IPS-NIHi11 (cell line): ENCODE data around the gene SLC17A3.

Source experiments
- DNase-seq: peaks from one replicate; pipeline ENCODE4 v3.0.0; 2012; ENCODE audit warnings: mixed read lengths, low spot score

The SLC17A3 gene

DNA sequence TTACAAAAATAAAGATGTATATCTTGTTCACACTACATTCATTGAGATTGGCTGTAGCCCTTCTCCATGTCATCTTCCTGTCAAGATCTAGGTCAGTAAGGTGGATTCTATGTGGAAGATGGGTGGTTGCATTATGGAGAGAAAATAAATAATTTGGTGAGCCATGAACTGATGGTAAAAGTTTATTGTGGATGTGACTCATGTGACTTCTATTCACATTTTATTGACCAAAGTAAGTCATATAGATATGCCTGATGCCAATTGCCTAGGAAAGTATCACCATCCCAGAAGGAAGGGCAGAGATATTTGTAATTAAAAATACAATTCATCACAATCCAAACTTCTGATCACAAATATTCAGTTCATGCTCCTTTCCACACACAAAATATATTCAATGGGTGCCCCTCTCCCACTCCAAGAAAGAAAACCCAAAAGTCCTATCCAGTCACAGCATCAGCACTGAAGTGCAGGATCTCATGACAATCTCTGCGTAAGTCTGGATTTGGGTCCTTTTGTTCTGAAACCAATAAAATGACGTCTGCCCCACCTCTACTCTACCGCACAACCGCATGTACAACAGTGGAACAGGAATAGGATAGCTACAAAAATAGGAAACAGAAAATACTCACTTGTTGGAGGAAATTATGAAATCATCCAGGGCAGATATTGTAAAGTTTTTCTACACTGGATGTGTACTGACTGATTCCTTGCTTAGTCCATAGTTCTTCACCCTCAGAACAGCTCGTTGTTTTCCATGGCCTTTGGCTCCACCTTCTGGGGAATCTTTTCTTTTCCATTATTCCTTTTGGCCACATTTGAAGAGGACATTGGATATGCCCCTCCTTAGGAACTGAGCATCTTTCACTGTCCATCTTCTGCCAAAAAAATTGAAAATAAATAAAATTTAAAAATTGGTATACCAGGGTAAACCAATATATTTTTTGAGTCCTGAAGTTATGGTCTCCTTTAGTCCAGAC is 16.1 kb upstream of the SLC17A3 start:
- peak; percentile 40 for DNase-seq

DNA sequence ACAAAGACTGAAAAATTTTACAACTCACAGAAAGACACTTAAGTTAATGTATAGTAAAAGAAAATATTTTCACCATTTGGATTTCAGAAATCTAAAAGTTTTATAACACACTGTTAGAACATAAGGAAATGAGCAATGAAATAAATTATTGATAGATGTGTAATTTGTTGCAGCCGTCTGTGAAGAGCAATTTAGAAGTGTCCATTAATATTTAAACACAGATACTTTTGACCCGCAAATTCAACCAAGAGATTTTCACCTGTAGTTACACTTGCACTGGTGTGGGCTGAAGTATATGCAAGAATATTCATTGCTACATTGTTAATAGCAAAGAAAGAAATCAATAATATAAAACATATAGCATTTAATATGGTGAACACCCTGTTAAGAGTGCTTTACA is 14.6 kb upstream of the SLC17A3 start:
- no peak for DNase-seq

DNA sequence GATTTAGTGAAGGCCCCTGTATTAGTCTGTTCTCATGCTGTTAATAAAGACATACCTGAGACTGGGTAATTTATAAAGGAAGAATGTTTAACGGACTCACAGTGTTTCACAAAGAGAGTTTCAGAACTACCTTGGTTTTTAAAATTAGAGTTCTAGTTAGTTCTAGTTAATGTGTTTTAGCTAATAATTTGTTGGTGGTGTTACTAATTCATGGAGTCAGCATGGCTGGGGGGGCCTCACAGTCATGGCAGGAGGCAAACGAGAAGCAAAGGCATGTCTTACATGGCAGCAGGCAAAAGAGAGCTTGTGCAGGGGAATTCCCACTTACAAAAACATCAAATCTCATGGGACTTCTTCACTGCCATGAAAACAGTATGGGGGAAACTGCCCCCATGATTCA is 12.0 kb upstream of the SLC17A3 start:
- no peak for DNase-seq

DNA sequence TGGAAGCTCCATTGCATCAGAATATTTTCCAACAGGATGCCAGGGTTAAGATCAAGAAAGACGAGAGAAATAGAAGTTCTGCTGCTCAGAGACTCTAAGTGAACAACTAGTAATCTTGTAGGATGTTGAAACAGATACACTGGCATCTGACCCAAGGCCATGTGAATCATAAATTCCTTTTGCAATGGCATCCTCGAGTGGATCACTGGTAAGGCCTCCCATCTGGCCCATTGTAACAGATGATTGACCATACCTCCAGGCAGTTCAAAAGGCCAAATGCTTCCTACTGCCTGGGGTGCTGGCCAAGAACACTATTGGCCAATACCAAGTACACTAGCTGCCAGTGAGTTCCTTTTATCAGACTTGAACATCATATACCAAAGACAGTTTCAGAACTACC is 9.9 kb upstream of the SLC17A3 start:
- no peak for DNase-seq

DNA sequence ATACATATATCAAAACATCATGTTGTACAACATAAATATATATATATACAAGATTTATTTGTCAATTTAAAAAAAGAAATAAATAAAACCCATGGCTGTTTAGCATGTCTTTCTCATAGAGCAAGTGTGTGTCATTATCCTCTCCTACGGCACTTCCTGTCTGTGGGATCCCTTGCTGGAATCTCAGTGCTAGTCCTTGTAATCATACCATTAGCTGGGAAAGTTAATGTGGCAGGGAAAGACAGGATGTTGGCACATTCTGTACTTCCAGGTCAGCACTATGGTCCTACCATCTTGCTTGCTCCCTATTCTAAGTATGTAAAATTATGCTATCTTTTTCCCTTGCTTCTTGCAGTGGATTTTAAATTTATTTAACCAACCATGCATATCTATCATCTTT is 9.5 kb upstream of the SLC17A3 start:
- no peak for DNase-seq

DNA sequence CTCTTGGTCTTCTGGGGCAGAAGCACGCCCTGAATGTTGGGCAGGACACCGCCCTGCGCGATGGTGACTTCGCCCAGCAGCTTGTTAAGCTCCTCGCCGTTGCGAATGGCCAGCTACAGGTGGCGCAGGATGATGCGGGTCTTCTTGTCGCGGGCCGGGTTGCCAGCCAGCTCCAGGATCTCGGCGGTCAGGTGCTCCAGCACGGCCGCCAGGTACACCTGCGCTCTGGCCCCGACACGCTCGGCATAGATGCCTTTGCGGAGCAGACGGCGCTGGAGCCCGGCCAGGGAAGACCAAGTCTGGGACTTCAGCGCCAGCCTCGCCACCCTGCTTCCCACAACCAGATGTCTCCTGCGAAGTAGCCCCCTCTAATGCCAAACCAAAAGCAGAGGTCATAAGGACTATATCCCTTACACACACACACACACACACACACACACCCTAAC is 8.0 kb upstream of the SLC17A3 start:
- peak; percentile 57 for DNase-seq

DNA sequence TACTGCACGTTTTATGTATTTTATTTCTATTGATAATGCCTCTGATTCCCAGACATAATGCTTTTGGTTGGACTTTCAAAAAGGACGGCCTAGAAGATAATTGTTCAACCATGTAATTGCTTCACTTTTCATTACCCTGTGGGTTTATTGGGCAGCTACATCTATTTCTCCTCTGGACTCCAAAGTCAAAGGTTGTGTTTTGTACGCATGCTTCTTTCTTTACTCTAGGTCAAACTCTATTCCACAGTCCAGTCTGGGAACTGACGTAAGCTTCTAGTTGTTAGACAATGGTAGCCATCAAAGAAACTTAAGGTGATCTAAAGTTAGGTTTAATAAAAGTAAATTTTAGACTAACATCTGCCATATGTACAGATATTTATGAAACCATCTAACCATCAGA is 6.6 kb upstream of the SLC17A3 start:
- DNase-seq: no peak

DNA sequence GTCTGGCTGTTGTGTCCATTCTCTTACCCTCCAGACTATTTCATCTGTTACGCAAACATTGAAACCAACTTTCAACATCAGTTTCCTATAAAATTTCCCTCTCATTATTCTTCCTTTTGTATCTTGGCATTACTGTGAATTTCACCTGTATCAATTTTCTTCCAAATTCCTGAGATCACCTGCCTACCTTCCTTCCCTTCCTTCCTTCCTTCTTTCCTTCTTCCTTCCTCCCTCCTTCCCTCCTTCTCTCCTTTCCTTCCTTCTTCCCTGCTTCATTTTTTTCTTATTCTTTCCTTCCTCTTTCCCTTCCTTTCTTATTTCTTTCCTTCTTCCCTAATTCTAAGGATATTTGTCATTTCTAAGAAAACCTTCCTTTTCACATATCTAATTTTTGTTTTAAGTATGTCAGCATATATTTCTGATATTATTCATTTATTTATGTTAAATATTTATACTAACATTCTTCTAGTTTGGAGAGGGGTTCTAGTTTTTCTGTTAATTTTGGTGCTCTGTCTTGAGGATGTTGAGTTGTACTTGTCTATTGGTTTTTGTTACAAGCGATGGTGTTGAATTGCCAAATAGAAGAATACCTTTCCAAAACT is 4.8 kb upstream of the SLC17A3 start:
- DNase-seq: no peak

DNA sequence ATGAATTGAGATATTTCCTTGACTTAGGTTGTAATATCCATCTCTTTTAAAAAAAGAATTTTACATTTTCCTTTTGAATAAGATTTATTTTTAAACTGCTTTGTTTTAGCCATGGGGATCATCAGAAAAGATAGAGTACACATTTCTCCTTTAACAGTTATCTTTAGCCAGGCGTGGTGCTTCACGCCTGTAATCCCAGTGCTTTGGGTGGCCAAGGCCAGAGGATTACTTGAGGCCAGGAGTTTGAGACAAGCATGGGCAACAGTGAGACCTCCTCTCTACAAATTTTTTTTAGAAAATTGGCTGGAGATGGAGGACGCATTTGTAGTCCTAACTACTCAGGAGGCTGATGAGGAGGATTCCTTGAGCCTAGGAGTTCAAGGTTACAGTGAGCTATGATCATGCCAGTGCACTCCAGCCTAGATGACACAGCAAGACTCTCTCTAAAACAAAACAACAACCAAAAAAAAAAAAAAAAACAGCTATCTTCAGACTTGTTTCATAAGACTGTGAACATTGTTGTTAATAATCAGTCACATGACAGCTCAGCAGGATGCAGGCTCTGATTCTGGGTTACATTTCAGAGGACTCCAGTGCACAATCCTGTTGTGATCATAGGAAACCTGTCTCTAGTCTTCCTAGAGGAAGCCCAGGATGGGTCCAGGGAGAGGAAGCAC is 2.0 kb upstream of the SLC17A3 start:
- DNase-seq: no peak

DNA sequence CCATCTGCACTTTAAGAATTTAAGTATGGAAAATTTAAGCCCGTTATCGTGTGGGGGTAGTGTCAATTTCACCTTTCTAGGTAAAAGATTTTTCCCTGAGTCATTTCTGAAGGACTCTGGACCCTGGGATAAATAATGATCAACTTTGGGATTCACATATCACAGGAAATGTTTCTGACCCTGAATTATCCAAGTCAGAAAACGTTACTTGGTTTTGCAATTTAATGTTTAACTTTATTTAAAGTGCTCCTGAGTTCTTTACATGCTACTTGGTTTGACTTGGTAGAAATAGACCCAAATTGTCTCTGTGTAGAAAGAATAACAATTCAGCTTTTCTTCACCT is 1.5 kb upstream of the SLC17A3 start:
- no peak for DNase-seq

DNA sequence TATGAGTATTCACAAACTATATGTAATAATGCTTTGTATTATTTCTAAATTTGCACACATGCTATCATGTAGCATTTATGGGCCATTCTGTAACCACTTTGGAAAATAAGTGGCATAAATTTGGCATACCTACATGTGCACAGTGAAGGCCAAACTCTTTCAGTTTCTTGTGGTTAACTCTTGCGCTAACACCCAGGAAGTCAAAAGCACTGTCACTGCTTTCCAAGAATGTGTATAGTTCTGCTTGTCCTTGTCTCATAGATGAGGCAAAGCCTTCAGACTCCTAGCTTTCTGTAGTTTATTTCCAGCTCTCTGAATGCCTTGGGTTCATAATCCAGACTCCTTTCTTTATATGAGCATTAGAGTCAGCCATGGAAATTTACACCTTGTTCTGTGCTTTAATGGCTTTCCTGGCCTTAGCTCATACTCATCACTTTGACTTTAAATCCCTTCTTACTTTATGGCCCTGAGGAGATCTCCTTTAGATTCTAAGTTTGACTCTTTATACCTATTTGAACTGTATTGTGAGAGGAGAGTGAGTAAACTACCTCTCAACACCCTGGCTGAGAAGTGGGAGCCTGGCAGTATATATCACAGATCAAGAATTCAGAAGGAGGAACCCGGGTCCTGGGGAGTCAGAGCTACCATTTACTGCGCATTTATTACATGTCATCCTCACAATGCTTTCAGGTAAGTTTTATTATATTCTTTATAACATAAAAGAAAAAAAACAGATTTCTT is 949 bp upstream of the SLC17A3 start:
- no peak for DNase-seq

DNA sequence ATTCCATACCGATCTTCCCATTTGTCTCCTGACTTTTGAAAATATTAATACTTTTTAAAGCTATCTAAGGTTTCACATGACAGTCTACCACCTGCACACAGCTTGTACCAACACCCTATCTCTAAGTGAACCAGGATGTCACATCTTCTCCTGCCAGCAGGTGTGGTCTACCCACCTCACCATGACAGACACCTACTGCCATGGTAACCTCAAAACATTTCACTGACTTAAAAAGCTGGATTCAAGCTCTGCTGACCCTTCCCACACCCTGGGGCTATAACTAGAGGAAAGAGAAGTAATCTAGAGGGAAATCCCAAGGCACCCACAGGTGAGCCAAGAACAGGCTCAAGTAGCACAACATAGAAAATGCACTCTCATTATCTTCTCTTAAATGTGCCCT is 1.2 kb downstream of the SLC17A3 start:
- no peak for DNase-seq

DNA sequence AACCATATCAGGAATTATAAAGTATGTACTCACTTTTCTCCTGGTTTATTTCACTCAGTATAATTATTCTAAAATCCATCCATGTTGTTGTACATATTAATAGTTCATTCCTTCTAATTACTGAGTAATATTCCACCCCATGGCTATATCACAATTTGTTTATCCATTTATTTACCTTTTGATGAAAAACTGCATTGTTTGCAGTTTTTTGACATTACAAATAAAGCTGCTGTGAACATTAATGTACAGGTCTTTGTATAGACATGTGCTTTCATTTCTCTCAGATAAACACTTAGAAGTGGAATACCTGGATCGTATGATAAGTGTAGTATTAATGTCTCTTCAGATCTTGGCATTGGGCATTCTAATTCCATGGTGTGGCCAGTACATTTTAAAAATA is 4.2 kb downstream of the SLC17A3 start:
- no peak for DNase-seq

DNA sequence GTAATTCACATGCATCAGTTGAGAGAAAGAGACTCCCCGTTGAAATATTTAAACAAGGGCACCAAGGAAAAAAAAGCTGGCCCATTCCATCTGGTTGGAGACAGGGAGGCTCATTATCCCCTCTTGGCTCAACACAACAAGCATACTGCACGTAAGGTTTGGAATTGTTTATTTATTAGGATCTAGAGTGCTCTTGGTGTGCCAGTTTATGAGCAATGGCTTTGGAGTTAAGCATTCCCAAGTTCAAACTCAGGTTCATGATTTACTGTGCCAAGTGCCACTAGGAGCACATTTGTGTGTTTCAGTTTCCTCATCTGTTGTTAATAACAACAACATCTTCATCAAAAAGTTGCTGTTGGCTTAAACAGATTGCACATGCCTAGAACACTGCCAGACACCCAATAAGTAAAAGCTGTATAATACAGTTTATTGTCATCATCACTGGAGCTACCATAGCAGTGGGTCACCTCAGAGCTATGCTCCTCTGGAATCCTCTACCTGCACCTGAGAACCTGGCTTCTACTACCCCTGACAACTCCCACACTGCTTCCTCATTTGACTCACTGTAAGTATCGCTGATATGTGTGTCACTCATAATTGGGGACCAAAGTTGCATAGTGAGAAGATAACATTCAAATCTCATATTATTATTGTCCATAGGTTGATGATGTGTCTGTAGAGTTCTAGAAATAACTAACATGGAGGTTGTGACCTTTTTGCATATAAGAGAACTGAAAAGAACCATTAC is 5.4 kb downstream of the SLC17A3 start:
- DNase-seq: no peak

DNA sequence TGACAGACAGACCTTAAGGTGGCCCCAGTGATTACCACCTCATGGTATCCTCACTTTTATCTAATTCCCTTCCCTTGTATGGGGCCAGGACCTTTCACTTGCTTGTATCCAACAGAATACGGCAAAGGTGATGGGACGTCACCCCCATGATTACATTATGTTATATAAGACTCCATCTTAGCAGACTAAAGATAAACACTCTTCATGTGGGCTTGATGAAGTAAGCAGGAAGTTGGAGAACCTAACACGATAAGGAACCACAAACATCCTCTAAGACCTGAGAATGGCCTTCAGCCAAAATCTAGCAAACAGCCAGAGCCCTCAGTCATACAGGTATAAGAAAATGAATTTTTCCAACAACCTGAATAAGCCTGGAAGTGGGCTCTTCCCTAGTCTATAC is 8.0 kb downstream of the SLC17A3 start:
- DNase-seq: no peak

DNA sequence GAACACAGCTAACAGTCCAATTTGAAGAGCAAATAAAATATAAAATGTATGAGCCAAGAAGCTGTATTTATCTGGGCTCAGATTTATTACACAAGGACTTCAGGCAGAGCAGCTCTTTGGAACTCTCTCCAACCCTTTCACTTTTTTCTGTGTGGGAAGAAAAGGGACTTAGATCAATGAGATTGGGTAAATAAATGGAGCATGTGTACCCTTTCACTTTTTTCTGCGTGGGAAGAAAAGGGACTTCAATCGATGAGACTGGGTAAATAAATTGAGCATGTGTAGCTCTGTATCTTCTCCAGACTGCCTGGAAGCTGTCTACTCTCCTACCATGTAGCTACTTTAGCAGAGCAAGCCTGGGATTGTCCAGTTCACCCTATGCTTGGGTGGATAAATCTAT is 10.7 kb downstream of the SLC17A3 start:
- no peak for DNase-seq

DNA sequence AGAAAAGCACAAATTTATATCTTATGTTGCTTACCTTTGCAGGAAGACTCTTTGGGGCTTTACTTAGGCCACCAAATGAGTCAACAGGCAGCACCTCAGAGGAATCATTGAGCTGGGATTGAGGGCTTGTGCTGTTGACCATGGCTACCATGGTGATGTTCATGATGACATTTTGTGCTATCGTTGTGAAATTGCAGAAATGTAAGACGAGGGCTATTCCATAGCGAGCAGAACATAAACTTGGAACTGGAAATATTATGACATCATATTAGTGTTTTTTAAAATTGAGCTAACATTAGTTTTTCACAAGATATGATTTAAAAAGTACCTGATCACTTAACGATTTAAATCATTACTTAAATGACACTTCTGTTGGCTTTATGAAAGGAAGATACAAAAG is 11.8 kb downstream of the SLC17A3 start:
- no peak for DNase-seq

DNA sequence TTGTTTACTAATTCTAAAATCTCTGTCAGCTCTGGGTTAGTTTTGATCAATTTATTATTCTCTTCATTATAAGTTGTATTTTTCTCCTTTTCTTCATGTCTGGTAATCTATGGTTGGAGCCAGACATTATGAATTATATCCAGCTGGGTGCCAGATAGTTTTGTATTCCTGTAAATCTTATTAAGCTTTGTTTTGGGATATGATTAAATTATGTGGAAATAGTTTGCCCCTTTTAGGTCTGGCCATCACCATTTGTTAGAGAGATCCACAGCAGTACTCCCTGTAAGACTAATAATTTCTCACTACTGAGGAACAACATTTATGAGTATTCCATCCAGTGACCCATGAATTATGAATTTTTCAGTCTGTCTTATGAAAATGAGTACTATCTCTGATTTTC is 21.3 kb downstream of the SLC17A3 start:
- no peak for DNase-seq

DNA sequence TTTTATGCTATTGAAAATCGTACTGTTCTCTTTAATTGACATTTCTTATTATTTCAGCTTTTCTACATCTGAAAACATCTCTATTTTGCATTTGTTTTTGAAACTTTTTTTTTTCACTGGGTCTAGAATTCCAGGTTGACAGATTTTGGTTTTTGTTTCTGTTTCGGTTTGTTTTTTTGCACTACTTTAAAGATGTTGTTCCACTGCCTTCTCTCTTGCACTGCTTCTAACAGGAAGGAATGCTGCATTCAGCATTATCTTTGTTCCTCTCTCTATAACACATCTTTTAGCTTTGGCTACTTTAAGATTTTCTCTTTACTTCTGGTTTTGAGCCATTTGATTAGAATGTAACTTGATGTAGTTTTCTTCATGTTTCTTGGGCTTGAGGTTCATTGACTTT is 22.1 kb downstream of the SLC17A3 start:
- no peak for DNase-seq

DNA sequence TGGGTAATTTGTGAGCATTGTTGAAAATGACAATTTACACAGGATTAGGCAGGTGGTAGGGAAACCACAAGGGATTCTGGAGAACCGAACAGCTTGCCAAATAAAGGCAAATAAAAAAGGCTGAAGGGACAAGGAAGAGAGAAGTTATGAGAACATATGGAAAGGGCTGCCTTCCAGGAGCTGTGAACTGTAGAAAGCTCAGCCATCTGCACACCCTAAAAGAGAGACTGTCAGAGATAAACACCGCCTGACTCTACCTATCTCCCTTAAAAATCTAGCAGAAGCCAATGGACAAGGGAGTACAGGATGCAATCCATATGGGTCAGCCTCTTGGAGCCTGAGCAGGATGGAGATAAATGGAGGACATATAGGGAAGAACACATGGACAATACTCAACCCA is 29.5 kb downstream of the SLC17A3 start:
- no peak for DNase-seq

DNA sequence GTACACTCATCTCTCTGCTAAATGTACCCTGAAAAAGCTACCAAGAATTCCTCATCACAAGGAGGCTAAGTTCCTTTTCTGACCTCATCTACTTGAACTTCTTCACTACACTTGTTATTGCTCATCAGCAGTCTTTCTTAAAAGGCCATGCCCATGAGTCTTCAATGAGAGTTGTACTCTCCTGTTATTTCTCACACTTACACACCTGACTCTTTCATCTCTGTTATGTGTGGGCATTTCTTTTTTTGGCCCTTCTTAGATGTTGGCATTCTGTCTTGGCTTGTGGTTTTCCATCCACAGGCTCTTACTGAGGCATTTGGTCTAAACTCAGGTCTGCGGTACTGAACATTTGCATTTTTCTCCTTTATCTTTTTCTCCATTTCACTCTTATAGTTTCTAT is 31.5 kb downstream of the SLC17A3 start:
- no peak for DNase-seq
